SK-N-MC (cell line): ENCODE data around the gene H19.

Experiments
- EZH2 ChIP-seq: fragments of 200-600 bp; sonication (generic); IDR thresholded peaks from one replicate; pipeline ENCODE4 v1.6.1; 2017; ENCODE audit warnings: antibody characterized with exemption
- FOXP2 ChIP-seq: optimal IDR thresholded peaks from 2 replicates; pipeline ENCODE3; 2011; ENCODE audit warnings: mild to moderate bottlenecking, moderate library complexity; ENCODE audit not compliant: insufficient read depth; ENCODE audit errors: extremely low read length, control extremely low read depth
- POLR2AphosphoS5 ChIP-seq: IDR thresholded peaks from 2 replicates; pipeline ENCODE4 v1.6.1; 2012; ENCODE audit warnings: mild to moderate bottlenecking, low read depth, low read length, borderline replicate concordance

DNA sequence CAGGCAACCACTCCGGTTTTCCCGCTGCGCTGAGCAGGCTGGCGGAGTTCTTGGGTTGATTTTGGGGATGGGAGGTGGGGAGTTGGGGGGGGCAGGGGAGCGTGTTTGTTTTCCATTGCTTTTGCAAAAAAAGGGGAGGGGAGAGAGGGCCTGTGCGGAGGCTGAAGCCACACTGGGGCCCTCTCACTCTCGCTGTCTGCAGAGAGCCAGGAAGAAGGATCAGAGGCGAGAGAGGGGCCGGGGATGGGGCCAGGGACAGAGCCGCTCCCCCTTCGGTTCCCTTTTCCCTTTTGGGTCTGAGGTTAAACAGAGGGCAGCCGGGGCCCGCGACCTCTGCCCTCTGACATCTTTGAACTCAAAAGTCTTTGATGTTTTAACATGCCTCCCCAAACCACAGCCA is 17.4 kb upstream of the H19 start:
- TF ChIP-seq EZH2 (no peak), POLR2AphosphoS5 (no peak), FOXP2 (no peak)
